ENCODE data around the gene NIM1K.

Gene NIM1K

DNA sequence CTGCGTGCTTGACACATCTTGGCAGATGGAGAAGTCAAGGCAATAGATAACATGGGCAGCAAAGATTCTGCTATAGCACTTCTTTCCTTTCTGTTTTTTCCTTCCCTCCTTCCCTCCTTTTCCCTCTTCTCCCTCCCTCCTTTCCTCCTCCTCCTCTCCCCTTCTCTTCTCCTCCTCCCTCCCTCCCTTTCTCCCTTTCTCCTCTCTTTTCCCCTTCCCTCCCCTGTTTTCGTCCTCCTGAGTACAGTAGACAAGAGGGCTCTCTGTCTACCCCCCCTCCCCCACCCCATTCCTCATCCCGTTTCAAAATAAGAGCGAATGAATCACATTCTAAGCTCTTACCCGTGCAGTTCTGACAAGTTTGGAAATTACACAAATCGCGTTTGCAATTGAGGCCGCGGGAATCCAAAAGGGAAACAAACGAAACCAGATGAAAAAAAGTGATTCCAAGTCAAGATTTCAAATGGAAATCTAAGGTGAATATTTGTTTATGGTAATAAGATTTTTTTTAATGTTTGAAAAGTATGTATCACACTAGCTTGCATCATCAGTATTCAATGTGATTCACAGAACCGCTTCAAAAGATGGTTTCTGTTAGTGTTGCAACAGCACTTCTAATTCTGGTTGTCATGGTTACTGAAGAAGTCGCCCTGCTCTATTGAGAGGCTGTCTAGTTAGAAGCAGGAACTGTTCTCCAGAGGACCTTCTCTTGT lies 1.3 kb downstream of the NIM1K start (continued):
- no peak; the same call in none of the 2 replicates for TF ChIP-seq PRDM4 (tag by site-specific recombination; IDR thresholded peaks at IDR 0.05)
- TF ChIP-seq ZBTB17 (tag by site-specific recombination; IDR thresholded peaks at IDR 0.05), result peak; percentile 100
- TF ChIP-seq ZNF121 (tag by site-specific recombination; IDR thresholded peaks at IDR 0.05), result no peak
- TF ChIP-seq ZNF398 (tag by site-specific recombination; IDR thresholded peaks at IDR 0.05), result peak; percentile 98
- no peak for TF ChIP-seq GLIS2 (tag by site-specific recombination; IDR thresholded peaks at IDR 0.05)
- TF ChIP-seq ZNF473 (tag by site-specific recombination; IDR thresholded peaks at IDR 0.05), result no peak
- TF ChIP-seq ZNF174 (tag by site-specific recombination; IDR thresholded peaks at IDR 0.05), result no peak
- TF ChIP-seq, protein P1, sequence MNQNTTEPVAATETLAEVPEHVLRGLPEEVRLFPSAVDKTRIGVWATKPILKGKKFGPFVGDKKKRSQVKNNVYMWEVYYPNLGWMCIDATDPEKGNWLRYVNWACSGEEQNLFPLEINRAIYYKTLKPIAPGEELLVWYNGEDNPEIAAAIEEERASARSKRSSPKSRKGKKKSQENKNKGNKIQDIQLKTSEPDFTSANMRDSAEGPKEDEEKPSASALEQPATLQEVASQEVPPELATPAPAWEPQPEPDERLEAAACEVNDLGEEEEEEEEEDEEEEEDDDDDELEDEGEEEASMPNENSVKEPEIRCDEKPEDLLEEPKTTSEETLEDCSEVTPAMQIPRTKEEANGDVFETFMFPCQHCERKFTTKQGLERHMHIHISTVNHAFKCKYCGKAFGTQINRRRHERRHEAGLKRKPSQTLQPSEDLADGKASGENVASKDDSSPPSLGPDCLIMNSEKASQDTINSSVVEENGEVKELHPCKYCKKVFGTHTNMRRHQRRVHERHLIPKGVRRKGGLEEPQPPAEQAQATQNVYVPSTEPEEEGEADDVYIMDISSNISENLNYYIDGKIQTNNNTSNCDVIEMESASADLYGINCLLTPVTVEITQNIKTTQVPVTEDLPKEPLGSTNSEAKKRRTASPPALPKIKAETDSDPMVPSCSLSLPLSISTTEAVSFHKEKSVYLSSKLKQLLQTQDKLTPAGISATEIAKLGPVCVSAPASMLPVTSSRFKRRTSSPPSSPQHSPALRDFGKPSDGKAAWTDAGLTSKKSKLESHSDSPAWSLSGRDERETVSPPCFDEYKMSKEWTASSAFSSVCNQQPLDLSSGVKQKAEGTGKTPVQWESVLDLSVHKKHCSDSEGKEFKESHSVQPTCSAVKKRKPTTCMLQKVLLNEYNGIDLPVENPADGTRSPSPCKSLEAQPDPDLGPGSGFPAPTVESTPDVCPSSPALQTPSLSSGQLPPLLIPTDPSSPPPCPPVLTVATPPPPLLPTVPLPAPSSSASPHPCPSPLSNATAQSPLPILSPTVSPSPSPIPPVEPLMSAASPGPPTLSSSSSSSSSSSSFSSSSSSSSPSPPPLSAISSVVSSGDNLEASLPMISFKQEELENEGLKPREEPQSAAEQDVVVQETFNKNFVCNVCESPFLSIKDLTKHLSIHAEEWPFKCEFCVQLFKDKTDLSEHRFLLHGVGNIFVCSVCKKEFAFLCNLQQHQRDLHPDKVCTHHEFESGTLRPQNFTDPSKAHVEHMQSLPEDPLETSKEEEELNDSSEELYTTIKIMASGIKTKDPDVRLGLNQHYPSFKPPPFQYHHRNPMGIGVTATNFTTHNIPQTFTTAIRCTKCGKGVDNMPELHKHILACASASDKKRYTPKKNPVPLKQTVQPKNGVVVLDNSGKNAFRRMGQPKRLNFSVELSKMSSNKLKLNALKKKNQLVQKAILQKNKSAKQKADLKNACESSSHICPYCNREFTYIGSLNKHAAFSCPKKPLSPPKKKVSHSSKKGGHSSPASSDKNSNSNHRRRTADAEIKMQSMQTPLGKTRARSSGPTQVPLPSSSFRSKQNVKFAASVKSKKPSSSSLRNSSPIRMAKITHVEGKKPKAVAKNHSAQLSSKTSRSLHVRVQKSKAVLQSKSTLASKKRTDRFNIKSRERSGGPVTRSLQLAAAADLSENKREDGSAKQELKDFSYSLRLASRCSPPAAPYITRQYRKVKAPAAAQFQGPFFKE (tag by site-specific recombination; IDR thresholded peaks at IDR 0.05; ENCODE audit: borderline replicate concordance), result no peak
- no peak for TF ChIP-seq ZNF221 (tag by site-specific recombination; IDR thresholded peaks at IDR 0.05; ENCODE audit: borderline replicate concordance)

GRCh38 chr5:43193894-43194265 lies 1.9 kb downstream of the NIM1K start:
- H3K4me1 ChIP-seq (ENCODE audit: control insufficient read depth, insufficient read depth, low read length), result no peaks in the 10 kb centered on the region; the same call in 1 of the 2 replicates
- ChIA-PET POLR2A (interaction anchor here (0.6 to 4.0 kb wide), 4 partner anchors 31 to 350 kb away, joined by 3 to 26 read pairs (median 6); partner anchors contain the start of gene ZNF131), CTCF (no interaction called here)
- no peaks in the 10 kb centered on the region for H3K9me3 ChIP-seq (ENCODE audit: control insufficient read depth, insufficient read depth, low read depth, low read length)
- H3K27ac ChIP-seq (ENCODE audit: extremely low read depth, low read depth, low read length), result no peak overlapping the region
- no peaks in the 10 kb centered on the region for H3K36me3 ChIP-seq (ENCODE audit: control insufficient read depth in 2 of 2, insufficient read depth in 1 of 2, low read length in 2 of 2)
- no peak overlapping the region; the same call in 1 of the 2 replicates for H3K4me3 ChIP-seq (ENCODE audit: low read depth, low read length)
- TF ChIP-seq ZFP37 (tag by site-specific recombination; IDR thresholded peaks at IDR 0.05), result no peak
- TF ChIP-seq ZNF335 (tag by site-specific recombination; conservative IDR thresholded peaks at IDR 0.05), result peak; percentile 0; the same call in 1 of the 2 replicates
- peak; percentile 46; the same call in 1 of the 2 replicates for TF ChIP-seq ZNF133 (tag by site-specific recombination; IDR thresholded peaks at IDR 0.05)
- TF ChIP-seq ZNF121 (tag by site-specific recombination; IDR thresholded peaks at IDR 0.05), result no peak
- TF ChIP-seq EGR2 (tag by site-specific recombination; IDR thresholded peaks at IDR 0.05; ENCODE audit: low read depth), result no peak
- TF ChIP-seq TSHZ1 (tag by site-specific recombination; IDR thresholded peaks at IDR 0.05; ENCODE audit: borderline replicate concordance), result no peak
- TF ChIP-seq BCL6B (tag by site-specific recombination; IDR thresholded peaks at IDR 0.05), result no peak
- no peak for TF ChIP-seq BCL11A (tag by site-specific recombination; IDR thresholded peaks at IDR 0.05; ENCODE audit: low read depth)
- no peak for TF ChIP-seq GLI2 (tag by site-specific recombination; IDR thresholded peaks at IDR 0.05; ENCODE audit: borderline replicate concordance, low read depth)
- no peak for TF ChIP-seq KLF9 (tag by site-specific recombination; IDR thresholded peaks at IDR 0.05; ENCODE audit: low read depth)
- no peak for TF ChIP-seq ZEB2 (tag by site-specific recombination; IDR thresholded peaks at IDR 0.05)
- TF ChIP-seq MEIS1 (CRISPR knock-in tag; IDR thresholded peaks at IDR 0.05; ENCODE audit: borderline replicate concordance), result no peak
